GM12892 (cell line): Measurements from ENCODE around the gene ATP8A2.

Experiments used
- POLR2A ChIP-seq: IDR thresholded peaks from 2 replicates; pipeline ENCODE4 v1.6.1; 2011; ENCODE audit warnings: low read depth, low read length, control low read depth
- POLR2AphosphoS5 ChIP-seq: IDR thresholded peaks from 2 replicates; pipeline ENCODE4 v1.6.1; 2011; ENCODE audit warnings: low read depth, low read length, control low read depth
- TAF1 ChIP-seq: IDR thresholded peaks from 2 replicates; pipeline ENCODE4 v1.6.1; 2011; ENCODE audit warnings: low read depth, mild to moderate bottlenecking, control low read depth, low read length, borderline replicate concordance

GRCh38 chr13:25585000-25585399 is 213.2 kb downstream of the ATP8A2 start:
- TF ChIP-seq POLR2A (no peak), TAF1 (no peak), POLR2AphosphoS5 (no peak)
